SK-N-SH (cell line): Measurements from ENCODE around the gene SHROOM3. TPM values are rescaled to one million over a fixed set of nuclear protein-coding genes. Genes with fewer than 3 reads are reported as not detected.
"Not testable (repeated sequence)": the region's sequence is repeated elsewhere in the genome, so short reads cannot be mapped to it uniquely, and the experiment has no call there.

Experiments used
- CTCF ChIA-PET: fragments of 300-600, 350-600 bp; formaldehyde crosslinking; extraction: SDS; loops from one replicate; lab custom pipeline; 2021; lab: Yijun Ruan, JAX
- POLR2A ChIA-PET: fragments of 350-600 bp; sonication (Branson Sonifier 250); formaldehyde crosslinking; extraction: SDS; loops from one replicate; lab custom pipeline; 2020; ENCODE audit warnings: antibody characterized with exemption, inconsistent platforms; lab: Yijun Ruan, JAX
- DNase-seq: peaks from one replicate; pipeline ENCODE4 v3.0.0; 2012
- H2AFZ ChIP-seq: fragments of 200-600 bp; sonication (generic); 2 replicates; pipeline ENCODE4 v1.8.1; 2016; ENCODE audit warnings: antibody characterized with exemption, mild to moderate bottlenecking, low read depth
- H3F3A ChIP-seq: fragments of 200-600 bp; sonication (generic); replicated peaks from 2 replicates; pipeline ENCODE3; 2016; ENCODE audit warnings: antibody characterized with exemption, mild to moderate bottlenecking; ENCODE audit not compliant: insufficient read depth
- H3K27ac ChIP-seq, 2 experiments: fragments of 200-500 bp in 1 of 2; fragments of 200-600 bp in 1 of 2; sonication (Bioruptor generic) in 1 of 2; sonication (generic), shearing (Covaris generic) in 1 of 2; 2 replicates each; pipeline versions ENCODE4 v1.5.1 to v1.6.1; 2014 to 2016; ENCODE audit warnings: low read depth in 2 of 2, inconsistent platforms in 1 of 2, low read length in 1 of 2, mild to moderate bottlenecking in 1 of 2, mixed read lengths in 1 of 2
- H3K27me3 ChIP-seq: fragments of 200-600 bp; sonication (generic), shearing (Covaris generic); 2 replicates; pipeline ENCODE4 v1.6.1; 2016; ENCODE audit warnings: mixed run types; ENCODE audit not compliant: insufficient read depth
- H3K36me3 ChIP-seq, 2 experiments: fragments of 200-500 bp in 1 of 2; fragments of 200-600 bp in 1 of 2; sonication (Bioruptor generic) in 1 of 2; sonication (generic) in 1 of 2; replicated peaks in 1 of 2; 2 replicates each; pipeline versions ENCODE3 to v1.5.1; 2014 to 2016; ENCODE audit warnings: low read length in 1 of 2, mild to moderate bottlenecking in 1 of 2; ENCODE audit not compliant: insufficient read depth in 2 of 2, control insufficient read depth in 1 of 2
- H3K4me1 ChIP-seq, 2 experiments: fragments of 200-500 bp in 1 of 2; fragments of 200-600 bp in 1 of 2; sonication (Bioruptor generic) in 1 of 2; sonication (generic), shearing (Covaris generic) in 1 of 2; 2 replicates each; pipeline versions ENCODE4 v1.5.1 to v1.6.1; 2014 to 2016; ENCODE audit warnings: low read depth in 1 of 2, low read length in 1 of 2, mixed run types in 1 of 2; ENCODE audit not compliant: insufficient read depth in 2 of 2, control insufficient read depth in 1 of 2
- H3K4me2 ChIP-seq: fragments of 200-600 bp; sonication (generic), shearing (Covaris generic); 2 replicates; pipeline ENCODE4 v1.6.1; 2017; ENCODE audit warnings: mixed run types
- H3K4me3 ChIP-seq, 2 experiments: fragments of 200-500 bp in 1 of 2; fragments of 200-600 bp in 1 of 2; sonication (Bioruptor generic) in 1 of 2; sonication (generic), shearing (Covaris generic) in 1 of 2; 2 replicates each; pipeline versions ENCODE4 v1.5.1 to v1.8.1; 2014 to 2016; ENCODE audit warnings: low read depth in 2 of 2, inconsistent platforms in 1 of 2, low read length in 1 of 2, mild to moderate bottlenecking in 1 of 2, mixed read lengths in 1 of 2, moderate library complexity in 1 of 2
- H3K79me2 ChIP-seq: fragments of 200-600 bp; sonication (generic); 2 replicates; pipeline ENCODE4 v1.8.1; 2017; ENCODE audit warnings: mild to moderate bottlenecking; ENCODE audit not compliant: insufficient read depth
- H3K9ac ChIP-seq: fragments of 200-600 bp; sonication (generic); 2 replicates; pipeline ENCODE4 v1.6.1; 2017; ENCODE audit warnings: mixed run types
- H3K9me2 ChIP-seq: fragments of 200-600 bp; sonication (generic); 2 replicates; pipeline ENCODE4 v1.6.1; 2017; ENCODE audit warnings: mixed run types
- H3K9me3 ChIP-seq: fragments of 200-600 bp; sonication (generic); 2 replicates; pipeline ENCODE4 v1.6.1; 2017; ENCODE audit warnings: mixed run types, mild to moderate bottlenecking, moderate library complexity
- H4K20me1 ChIP-seq: fragments of 200-600 bp; sonication (generic); 2 replicates; pipeline ENCODE4 v1.6.1; 2017; ENCODE audit warnings: mild to moderate bottlenecking, mixed run types; ENCODE audit not compliant: insufficient read depth
- ELF1 ChIP-seq: IDR thresholded peaks from 2 replicates; pipeline ENCODE4 v1.4.0; 2012
- EZH2phosphoT487 ChIP-seq: fragments of 200-600 bp; sonication (generic); IDR thresholded peaks from 2 replicates; pipeline ENCODE4 v1.6.1; 2017; ENCODE audit warnings: low read depth, mixed run types, mild to moderate bottlenecking, antibody characterized with exemption, moderate library complexity, borderline replicate concordance
- FOXJ3 ChIP-seq: sonication (generic); formaldehyde crosslinking; IDR thresholded peaks from 2 replicates; pipeline ENCODE4 v1.5.1; 2020; ENCODE audit warnings: mild to moderate bottlenecking, missing genetic modification reagents
- GATA2 ChIP-seq: sonication (generic); formaldehyde crosslinking; IDR thresholded peaks from 2 replicates; pipeline ENCODE4 v1.5.0; 2020; ENCODE audit warnings: mild to moderate bottlenecking, missing genetic modification reagents
- IRF3 ChIP-seq: fragments of 150-350 bp; IDR thresholded peaks from 2 replicates; pipeline ENCODE4 v1.6.1; 2016; ENCODE audit warnings: mild to moderate bottlenecking, low read depth, low read length
- MXI1 ChIP-seq: IDR thresholded peaks from 2 replicates; pipeline ENCODE4 v1.6.1; 2012; ENCODE audit warnings: mild to moderate bottlenecking, low read depth, low read length, improper control_type of control experiment
- NRF1 ChIP-seq: IDR thresholded peaks from 2 replicates; pipeline ENCODE4 v1.6.1; 2012; ENCODE audit warnings: low read depth, mild to moderate bottlenecking, low read length
- POLR2AphosphoS5 ChIP-seq: IDR thresholded peaks from 2 replicates; pipeline ENCODE4 v1.6.1; 2012; ENCODE audit warnings: low read depth, low read length
- RAD21 ChIP-seq: IDR thresholded peaks from 2 replicates; pipeline ENCODE4 v1.6.1; 2012; ENCODE audit warnings: mild to moderate bottlenecking, low read length
- RCOR1 ChIP-seq: fragments of 150-350 bp; IDR thresholded peaks from 2 replicates; pipeline ENCODE4 v1.6.1; 2017; ENCODE audit warnings: antibody characterized with exemption, low read length
- RFX5 ChIP-seq: IDR thresholded peaks from 2 replicates; pipeline ENCODE4 v1.6.1; 2012; ENCODE audit warnings: mild to moderate bottlenecking, improper control_type of control experiment, low read length
- TCF12 ChIP-seq: IDR thresholded peaks from 2 replicates; pipeline ENCODE4 v1.4.0; 2012
- USF2 ChIP-seq: fragments of 150-350 bp; IDR thresholded peaks from 2 replicates; pipeline ENCODE4 v1.6.1; 2017; ENCODE audit warnings: antibody characterized with exemption, low read length, low read depth, borderline replicate concordance
- YY1 ChIP-seq: IDR thresholded peaks from 2 replicates; pipeline ENCODE4 v1.4.0; 2012; ENCODE audit warnings: low read depth, mild to moderate bottlenecking
- WGBS: methylation state at CpG from one replicate; pipeline ENCODE4 v1.1.6; 2017; ENCODE audit warnings: low lambda C conversion rate; 5-methylcytosine and 5-hydroxymethylcytosine counted together
- polyA plus RNA-seq, 3 experiments: library from polyadenylated mRNA; depleted of rRNA; stranded (reverse); fragments of >200 nt; gene quantifications; 2 replicates each; pipeline ENCODE4 v1.2.3, GENCODE V29; 2012
- TF ChIP-seq, protein P1 (sequence below): IDR thresholded peaks from 2 replicates; pipeline ENCODE4 v1.4.0; 2012; ENCODE audit warnings: low read depth, borderline replicate concordance

SHROOM3 gene
- polyA plus RNA-seq, 1 of the 3 experiments (the other 2 are of a cell fraction) = 4.3 TPM

DNA sequence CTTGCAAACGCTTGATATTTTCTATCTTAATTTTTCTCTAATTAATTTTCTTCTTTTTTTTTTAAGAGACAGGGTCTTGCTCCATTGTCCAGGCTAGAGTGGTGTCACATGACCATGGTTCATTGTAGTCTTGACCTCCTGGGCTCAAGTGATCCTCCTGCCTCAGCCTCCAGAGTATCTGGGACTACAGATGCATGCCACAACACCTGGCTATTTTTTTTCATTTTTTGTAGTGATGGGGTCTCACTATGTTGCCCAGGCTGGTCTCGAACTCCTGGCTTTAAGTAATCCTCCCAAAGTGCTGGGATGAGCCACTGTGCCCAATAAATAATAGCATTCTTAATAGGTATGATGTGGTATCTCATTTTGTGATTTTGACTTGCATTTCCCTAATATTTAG is 18.2 kb downstream of the SHROOM3 start:
- Histone ChIP-seq H2AFZ (no peak overlapping the region), H4K20me1 (no peaks in the 10 kb centered on the region), H3K4me1 (no peaks in the 10 kb centered on the region; a peak in 1 of 4 replicates), H3K36me3 (no peaks in the 10 kb centered on the region), H3K9ac (no peak overlapping the region), H3K27ac (no peak overlapping the region), H3F3A (no peaks in the 10 kb centered on the region), H3K9me2 (no peaks in the 10 kb centered on the region), H3K4me2 (no peak overlapping the region), H3K4me3 (no peak overlapping the region), H3K27me3 (no peaks in the 10 kb centered on the region), H3K79me2 (no peaks in the 10 kb centered on the region), H3K9me3 (no peaks in the 10 kb centered on the region)
- no peak for DNase-seq
- TF ChIP-seq NRF1 = no peak
- TF ChIP-seq GATA2 (CRISPR knock-in tag) = no peak
- no peak for TF ChIP-seq RFX5
- TF ChIP-seq, protein P1, sequence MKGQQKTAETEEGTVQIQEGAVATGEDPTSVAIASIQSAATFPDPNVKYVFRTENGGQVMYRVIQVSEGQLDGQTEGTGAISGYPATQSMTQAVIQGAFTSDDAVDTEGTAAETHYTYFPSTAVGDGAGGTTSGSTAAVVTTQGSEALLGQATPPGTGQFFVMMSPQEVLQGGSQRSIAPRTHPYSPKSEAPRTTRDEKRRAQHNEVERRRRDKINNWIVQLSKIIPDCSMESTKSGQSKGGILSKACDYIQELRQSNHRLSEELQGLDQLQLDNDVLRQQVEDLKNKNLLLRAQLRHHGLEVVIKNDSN = no peak
- TF ChIP-seq POLR2AphosphoS5 = no peak
- no peak for TF ChIP-seq YY1
- no peak for TF ChIP-seq TCF12
- no peak for TF ChIP-seq RCOR1
- TF ChIP-seq FOXJ3 (CRISPR knock-in tag) = no peak
- TF ChIP-seq ELF1 = no peak
- TF ChIP-seq IRF3 = no peak
- TF ChIP-seq MXI1 = no peak
- TF ChIP-seq USF2 = no peak
- TF ChIP-seq RAD21 = no peak
- no peak for TF ChIP-seq EZH2phosphoT487
- POLR2A ChIA-PET = no interaction called here
- 43% methylated on average over 2 of the region's 2 CpGs for WGBS
- CTCF ChIA-PET = no interaction called here

DNA sequence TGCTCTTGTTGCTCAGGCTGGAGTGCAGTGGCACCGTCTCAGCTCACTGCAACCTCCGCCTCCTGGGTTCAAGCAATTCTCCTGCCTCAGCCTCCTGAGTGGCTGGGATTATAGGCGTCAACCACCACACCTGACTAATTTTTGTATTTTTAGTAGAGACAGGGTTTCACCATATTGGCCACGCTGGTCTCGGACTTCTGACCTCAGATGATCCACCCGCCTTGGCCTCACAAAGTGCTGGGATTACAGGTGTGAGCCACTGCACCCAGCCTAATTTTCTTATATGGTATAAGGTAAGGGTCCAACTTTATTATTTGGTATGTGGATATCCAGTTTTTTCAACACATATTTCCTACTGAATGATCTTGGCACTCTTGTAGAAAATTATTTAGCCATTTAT is 19.0 kb downstream of the SHROOM3 start:
- H3K9me3 ChIP-seq, CTCF ChIA-PET, H3K36me3 ChIP-seq, H3K4me1 ChIP-seq, H3K4me2 ChIP-seq, H3K9ac ChIP-seq, H3K9me2 ChIP-seq, H3K79me2 ChIP-seq, POLR2A ChIA-PET, H3K27ac ChIP-seq, H3K27me3 ChIP-seq, H2AFZ ChIP-seq, H3K4me3 ChIP-seq, H4K20me1 ChIP-seq, DNase-seq, H3F3A ChIP-seq: not testable (repeated sequence)
- WGBS = 72% methylated on average over 6 of the region's 6 CpGs
